ENCODE results near the gene GAS2.

The GAS2 gene

DNA sequence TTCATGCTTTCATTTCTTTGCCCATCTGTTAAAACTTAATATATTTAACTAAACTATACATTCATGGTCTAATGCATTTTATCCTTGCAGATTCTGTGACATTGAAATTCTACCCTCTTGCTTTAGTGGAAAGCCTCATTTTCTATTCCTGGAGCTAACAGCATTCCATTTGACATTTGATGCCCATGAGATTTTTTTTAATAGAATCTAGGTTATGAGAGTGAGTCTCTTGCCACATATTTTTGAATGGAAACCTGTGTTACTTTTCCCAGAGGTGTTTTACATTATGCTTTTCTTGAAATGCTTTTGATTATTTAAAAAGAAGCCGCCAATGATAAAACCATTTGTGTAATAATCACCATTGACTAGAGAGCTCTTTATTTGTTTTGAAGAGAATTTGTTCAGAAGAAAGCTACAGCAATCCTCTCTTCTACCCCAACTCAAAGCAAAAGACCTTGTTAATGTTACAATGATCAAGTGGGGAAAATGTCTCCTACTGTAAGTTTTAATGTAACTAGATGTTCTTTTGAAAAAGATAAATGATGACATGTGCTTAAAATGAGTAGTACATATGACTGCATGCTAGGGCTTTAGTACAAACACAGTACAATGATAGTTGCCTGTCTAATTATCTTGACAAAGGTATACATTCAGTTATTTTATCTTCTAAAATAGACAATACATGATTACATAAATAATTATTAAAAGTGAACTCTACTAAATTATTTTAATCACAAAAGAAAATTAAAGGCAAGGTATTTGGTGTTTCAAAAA is 67.3 kb downstream of the GAS2 start:
- DNase-seq (ENCODE audit: low read depth in 2 of 2), result no peak
- H3K4me3 ChIP-seq (replicated peaks in 1 of 2; ENCODE audit: low read depth in 2 of 2, low read length in 2 of 2), result no peak overlapping the region
- TF ChIP-seq, protein P1, sequence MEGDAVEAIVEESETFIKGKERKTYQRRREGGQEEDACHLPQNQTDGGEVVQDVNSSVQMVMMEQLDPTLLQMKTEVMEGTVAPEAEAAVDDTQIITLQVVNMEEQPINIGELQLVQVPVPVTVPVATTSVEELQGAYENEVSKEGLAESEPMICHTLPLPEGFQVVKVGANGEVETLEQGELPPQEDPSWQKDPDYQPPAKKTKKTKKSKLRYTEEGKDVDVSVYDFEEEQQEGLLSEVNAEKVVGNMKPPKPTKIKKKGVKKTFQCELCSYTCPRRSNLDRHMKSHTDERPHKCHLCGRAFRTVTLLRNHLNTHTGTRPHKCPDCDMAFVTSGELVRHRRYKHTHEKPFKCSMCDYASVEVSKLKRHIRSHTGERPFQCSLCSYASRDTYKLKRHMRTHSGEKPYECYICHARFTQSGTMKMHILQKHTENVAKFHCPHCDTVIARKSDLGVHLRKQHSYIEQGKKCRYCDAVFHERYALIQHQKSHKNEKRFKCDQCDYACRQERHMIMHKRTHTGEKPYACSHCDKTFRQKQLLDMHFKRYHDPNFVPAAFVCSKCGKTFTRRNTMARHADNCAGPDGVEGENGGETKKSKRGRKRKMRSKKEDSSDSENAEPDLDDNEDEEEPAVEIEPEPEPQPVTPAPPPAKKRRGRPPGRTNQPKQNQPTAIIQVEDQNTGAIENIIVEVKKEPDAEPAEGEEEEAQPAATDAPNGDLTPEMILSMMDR (IDR thresholded peaks at IDR 0.05; ENCODE audit: low read depth, low read length), result no peak

DNA sequence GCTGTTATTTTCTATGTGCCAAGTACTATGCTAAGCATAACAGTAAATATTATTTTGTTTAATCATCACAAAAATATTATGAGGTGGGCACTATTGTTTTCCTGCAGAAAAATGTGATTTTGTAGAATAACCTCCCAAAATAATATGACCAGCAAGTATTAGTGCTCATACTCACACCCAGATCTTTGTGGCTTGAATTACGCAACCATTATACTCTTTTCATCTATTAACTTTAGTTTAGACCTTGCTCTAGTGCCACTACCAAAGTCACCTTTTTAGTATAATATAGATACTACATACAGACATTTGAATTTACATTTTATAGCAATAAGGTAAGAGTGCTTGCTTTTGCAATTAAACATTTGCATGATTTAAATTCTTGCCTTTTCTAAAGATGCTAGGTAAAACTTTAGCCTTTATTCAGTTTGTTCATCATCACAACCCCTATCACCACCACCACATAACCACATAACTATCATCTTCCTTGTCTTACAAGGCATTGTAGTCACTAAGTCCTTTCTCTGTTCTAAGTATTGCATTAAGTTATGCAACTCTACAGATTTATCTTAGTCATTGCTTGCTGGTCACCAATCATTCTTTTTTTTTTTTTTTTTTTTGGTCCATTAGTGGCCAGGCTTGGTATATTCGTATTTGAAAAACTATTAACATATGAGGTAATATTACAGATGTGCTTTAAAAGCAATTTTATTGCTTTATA is 68.4 kb downstream of the GAS2 start:
- no peak overlapping the region for H3K4me3 ChIP-seq (replicated peaks in 1 of 2; ENCODE audit: low read depth in 2 of 2, low read length in 2 of 2)
- TF ChIP-seq, protein P1 (IDR thresholded peaks at IDR 0.05; ENCODE audit: low read depth, low read length), result no peak
- peak in 1 of 2 donors; percentile 33 for DNase-seq (ENCODE audit: low read depth in 2 of 2)

DNA sequence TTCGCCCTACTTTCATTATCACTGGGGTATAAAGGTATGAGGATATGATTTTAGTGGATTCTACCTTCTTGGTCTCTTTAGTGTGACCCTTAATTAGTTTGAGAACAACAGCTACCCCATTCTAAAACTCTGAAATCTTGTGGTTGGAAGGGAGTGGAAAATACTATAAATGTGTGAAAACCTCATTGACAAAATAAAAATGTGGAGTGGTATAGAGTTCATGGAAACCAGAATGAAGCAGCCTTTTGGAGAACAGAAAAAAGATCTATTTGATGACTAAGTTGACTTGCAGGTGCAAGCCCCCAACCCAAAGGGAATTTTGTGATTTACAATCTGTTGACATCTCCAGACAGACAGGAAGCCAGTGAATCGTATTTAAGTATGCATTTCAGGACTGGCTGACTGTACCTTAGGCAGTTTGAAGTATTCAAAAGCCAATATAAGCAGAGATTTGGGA is 75.8 kb downstream of the GAS2 start:
- no peak for DNase-seq (ENCODE audit: low read depth in 2 of 2)
- no peak overlapping the region for H3K4me3 ChIP-seq (replicated peaks in 1 of 2; ENCODE audit: low read depth in 2 of 2, low read length in 2 of 2)
- TF ChIP-seq, protein P1 (IDR thresholded peaks at IDR 0.05; ENCODE audit: low read depth, low read length), result no peak

DNA sequence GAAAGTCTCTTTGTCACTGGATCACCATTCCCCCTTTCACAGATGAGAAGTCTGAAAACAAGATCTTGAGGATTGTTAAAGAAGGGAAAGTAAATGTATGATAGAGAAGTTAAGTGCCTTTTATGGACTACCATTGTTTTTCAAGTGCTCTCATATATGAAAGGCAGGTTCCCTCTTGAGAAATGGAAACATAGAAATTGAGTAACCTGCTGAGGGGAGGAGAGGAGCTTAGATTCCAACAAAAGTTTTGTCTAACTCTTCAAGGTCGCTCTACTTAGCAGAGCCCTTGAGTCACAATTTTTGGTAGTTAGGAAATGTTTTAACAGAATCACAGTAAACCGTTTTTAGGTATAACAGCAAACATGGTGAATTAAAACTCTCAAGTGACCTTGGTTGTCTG is 83.1 kb downstream of the GAS2 start:
- TF ChIP-seq, protein P1 (IDR thresholded peaks at IDR 0.05; ENCODE audit: low read depth, low read length), result no peak
- no peak for DNase-seq (ENCODE audit: low read depth in 2 of 2)
- no peak overlapping the region for H3K4me3 ChIP-seq (replicated peaks in 1 of 2; ENCODE audit: low read depth in 2 of 2, low read length in 2 of 2)

DNA sequence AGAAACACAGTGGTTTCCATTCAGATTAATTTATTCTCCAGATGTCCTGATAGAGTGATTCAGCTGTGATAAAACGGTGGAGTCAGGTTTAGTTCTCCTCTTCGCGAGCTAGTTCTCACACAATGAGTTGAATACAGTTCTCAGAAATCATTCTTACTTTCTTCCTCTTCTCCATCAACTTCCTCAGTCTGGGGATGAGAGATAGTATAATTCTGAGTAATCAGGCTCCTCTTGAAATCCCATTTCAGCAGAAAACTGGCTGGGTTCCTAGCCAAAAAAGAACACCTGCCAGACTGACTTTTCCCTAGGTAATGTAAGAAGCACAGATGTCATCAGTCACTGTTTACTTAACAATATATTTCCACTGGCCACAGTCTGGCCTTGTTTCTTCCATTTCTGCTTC is 86.5 kb downstream of the GAS2 start:
- TF ChIP-seq, protein P1 (IDR thresholded peaks at IDR 0.05; ENCODE audit: low read depth, low read length), result no peak
- no peak for DNase-seq (ENCODE audit: low read depth in 2 of 2)
- H3K4me3 ChIP-seq (replicated peaks in 1 of 2; ENCODE audit: low read depth in 2 of 2, low read length in 2 of 2), result no peak overlapping the region

DNA sequence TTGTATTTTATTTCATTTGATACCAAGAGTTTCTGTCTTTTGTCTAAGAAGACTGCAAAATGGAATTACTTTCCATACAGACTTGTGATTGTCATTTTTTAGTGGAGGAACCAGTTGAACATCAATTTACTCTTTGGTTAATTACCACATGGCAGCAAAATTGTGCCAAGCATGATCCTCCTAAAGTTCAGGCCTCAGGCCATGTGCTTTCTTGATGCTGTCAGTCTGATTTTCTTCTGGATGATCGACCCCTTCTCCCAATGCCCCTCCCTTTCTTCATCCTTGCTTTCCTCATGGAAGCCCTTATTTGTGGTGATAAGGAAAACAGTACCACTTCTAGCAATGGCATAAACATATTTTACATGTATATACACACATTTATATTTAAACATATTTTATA is 87.0 kb downstream of the GAS2 start:
- no peak overlapping the region for H3K4me3 ChIP-seq (replicated peaks in 1 of 2; ENCODE audit: low read depth in 2 of 2, low read length in 2 of 2)
- TF ChIP-seq, protein P1 (IDR thresholded peaks at IDR 0.05; ENCODE audit: low read depth, low read length), result no peak
- DNase-seq (ENCODE audit: low read depth in 2 of 2), result no peak
